Peyer's patch (tissue), 4 donors: ENCODE data around the gene FAAP24.
"Not testable (repeated sequence)": the region's sequence is repeated elsewhere in the genome, so short reads cannot be mapped to it uniquely, and the experiment has no call there.

Source experiments
- CTCF ChIP-seq, 6 experiments: fragments of 450-650 bp in 4 of 6; fragments of 200-600 bp in 2 of 6; sonication (generic) in 1 of 6; IDR thresholded peaks; one replicate each; pipeline ENCODE4 v1.5.1; 2017 to 2019; ENCODE audit warnings: antibody characterized with exemption in 6 of 6, mild to moderate bottlenecking in 3 of 6, moderate library complexity in 1 of 6
- POLR2A ChIP-seq, 2 donors: fragments of 450-650 bp; IDR thresholded peaks; one replicate each; pipeline ENCODE4 v1.5.1; 2017; ENCODE audit warnings: antibody characterized with exemption in 2 of 2, mild to moderate bottlenecking in 2 of 2, moderate library complexity in 2 of 2

- not testable (repeated sequence) for TF ChIP-seq CTCF, POLR2A (IDR thresholded peaks at IDR 0.05)
Measured at GRCh38 chr19:33003424-33004024, 31.5 kb downstream of the FAAP24 start.
